HK-2 (cell line): ENCODE results near the gene DDX53.

ENCODE experiments used
- DNase-seq: peaks from one replicate; pipeline ENCODE4 v3.0.0-alpha.2; 2018; ENCODE audit not compliant: unreplicated experiment

DDX53 gene

GRCh38 chrX:22999696-23000223 is at the start of gene DDX53:
Gene DDX53 (plus strand): TSS chrX:22999960. CDS start chrX:23000058, 98 bp downstream.
- no peak for DNase-seq

DNA sequence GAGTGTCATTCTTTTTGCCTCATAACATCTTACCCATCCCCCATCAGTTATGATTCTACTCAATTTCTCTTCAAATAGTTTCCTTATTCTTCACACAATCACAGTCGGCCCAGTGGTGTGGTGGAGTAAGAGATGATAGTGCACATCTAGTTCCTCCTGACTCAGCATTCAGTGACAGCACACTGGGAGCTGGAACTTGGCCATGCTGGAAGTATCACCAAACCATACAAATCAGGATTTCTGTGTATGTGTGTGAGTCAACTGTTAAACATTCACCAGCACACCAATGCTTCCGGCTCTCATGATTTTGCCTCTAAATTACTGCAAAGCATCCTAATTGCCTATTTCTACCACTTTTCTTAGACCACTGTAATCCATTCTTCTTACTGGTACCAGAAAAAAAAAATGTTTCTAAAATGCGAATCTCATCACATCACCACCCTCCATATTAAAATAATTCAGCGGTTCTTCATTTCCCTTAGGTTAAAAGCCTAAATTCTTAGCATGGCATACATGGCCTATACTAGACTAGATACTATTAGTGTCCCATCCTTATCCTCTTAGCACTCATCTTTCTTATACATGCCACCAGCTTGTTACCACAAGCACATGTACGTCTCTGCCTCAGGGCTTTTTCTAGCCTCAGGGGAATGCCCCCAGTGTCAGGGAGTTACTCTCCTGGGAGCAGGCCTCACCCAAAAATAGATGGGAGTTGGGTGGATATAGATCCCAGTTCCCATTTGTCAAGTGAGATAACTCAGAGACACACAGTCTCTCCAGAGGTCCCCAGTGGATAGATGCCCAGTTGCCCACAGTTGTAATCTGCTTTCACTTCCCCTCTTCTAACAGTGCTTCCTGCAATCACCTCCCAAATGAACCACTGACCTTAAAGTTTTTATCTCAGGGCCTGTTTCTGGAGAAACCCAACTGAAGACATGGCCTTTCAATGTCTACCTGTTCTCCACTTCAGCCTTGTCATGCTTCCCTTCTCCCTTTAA is 49.2 kb upstream of the DDX53 start:
- DNase-seq: peak; percentile 63

- peak; percentile 12 for DNase-seq
Observed at GRCh38 chrX:22952010-22952409, 47.8 kb upstream of the DDX53 start.

DNA sequence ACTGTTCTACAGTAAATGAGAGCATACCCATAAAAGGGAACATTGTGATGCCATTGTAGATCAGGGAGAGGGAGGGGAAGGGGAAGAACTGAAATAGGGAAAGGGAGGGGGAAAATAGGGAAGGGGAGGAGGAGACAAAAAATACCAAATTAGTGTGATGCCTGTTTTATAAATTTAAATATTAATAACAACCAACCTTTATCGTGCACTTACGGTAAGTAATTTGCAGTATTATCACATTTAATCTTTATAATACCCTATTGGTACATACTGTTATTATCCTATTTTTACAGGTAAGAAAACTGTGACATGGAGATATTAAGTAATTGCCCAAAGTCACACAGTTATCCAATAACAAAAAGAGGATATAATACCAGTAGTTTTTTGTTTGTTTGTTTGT is 41.5 kb upstream of the DDX53 start:
- DNase-seq: no peak

- DNase-seq: no peak
Observed at GRCh38 chrX:22959204-22959920, 40.4 kb upstream of the DDX53 start.

GRCh38 chrX:22963196-22963595 is 36.6 kb upstream of the DDX53 start:
- DNase-seq: no peak

- no peak for DNase-seq
Observed at GRCh38 chrX:22968494-22968893, 31.3 kb upstream of the DDX53 start.

DNA sequence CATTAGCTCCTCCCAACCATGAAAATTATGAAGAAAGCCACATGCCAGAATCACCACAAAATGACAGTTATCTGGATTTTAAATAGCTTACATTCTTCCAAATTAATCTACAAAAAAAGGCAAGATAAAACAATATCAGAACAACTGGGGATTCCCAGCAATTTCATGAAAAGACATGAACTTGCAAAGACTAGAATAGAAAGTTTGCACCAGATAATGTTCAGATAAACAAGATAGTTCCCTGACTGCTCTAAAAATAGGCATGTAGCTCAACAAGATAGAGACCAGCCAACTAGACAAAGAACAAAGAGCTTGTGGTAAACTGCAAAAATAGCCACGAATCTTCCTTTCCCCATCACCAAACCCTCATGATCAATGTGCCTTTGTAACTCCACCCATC is 30.3 kb upstream of the DDX53 start:
- no peak for DNase-seq

DNA sequence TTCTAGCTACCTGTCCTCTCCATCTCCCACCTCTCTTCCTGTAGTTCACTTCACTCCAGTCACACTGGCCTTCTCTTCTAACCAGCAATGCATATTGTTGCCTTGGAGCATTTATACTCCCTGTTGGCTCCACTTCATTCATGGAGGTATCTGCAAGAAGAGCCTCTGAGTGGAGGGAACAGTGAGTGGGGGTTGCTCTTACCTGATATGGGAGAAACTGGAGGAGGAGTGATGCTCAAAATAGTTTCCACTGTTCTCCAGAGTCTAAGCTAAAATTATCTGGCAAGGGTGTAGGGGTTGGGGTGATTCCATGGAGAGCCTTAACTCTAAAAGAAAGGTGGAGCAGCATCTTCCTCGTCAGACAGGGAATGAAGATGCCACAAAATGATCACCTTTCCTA is 28.9 kb upstream of the DDX53 start:
- DNase-seq: no peak

DNA sequence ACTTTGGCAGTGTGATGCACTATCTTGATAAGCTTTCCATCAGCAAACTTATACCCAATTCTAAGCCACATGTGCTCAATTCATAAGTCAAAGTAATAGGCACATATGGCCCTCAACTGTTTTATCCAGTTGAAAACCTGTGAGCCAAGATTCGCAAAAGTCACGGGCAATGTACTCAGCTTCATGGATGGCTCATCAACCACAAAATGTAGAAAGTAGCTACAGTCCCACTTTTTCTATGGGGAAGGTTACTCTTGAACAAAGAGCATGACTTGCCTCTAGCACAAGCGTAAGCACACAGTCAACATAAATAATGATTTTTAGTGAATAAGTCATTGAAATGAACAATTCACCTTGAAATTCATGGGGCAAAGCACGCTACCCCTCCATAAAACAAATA is 25.1 kb upstream of the DDX53 start:
- no peak for DNase-seq

DNA sequence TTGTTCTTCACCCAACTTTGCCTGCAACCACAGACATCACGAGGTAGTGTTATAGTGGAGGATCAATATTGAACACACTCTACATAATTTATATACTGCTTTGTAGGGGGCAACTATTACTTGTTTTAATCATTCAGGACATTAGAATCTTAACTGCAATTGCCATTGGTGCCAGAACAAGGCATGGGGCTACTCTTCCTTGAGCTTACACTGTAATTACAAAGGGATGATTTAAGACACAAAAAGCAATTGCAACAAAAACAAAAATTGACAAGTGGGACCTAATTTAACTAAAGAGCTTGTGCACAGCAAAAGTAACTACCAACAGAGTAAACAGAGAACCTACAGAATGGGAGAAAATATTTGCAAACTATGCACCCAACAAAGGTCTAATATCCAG is 24.0 kb upstream of the DDX53 start:
- no peak for DNase-seq

GRCh38 chrX:22985958-22986357 is 13.8 kb upstream of the DDX53 start:
- no peak for DNase-seq

DNA sequence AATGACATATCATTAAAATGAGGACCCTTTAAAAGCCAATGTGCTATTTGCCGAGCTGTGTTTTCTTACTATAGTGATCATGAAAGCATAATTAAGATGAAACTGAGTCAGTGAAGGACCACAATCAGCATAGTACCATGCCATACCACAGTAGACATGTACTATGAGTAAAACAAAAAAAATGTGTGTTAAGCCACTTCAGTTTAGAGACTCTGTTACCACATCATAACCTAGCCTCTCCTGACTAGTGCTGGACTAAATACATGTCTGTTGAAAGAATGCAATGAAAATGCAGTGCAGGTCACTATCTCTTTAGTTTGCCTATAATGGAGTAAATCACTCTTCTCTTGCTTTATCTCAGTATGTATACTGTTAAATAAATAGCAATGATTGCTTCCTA is 12.3 kb upstream of the DDX53 start:
- no peak for DNase-seq

GRCh38 chrX:23003116-23003515 is 3.4 kb downstream of the DDX53 start:
- DNase-seq: no peak

DNA sequence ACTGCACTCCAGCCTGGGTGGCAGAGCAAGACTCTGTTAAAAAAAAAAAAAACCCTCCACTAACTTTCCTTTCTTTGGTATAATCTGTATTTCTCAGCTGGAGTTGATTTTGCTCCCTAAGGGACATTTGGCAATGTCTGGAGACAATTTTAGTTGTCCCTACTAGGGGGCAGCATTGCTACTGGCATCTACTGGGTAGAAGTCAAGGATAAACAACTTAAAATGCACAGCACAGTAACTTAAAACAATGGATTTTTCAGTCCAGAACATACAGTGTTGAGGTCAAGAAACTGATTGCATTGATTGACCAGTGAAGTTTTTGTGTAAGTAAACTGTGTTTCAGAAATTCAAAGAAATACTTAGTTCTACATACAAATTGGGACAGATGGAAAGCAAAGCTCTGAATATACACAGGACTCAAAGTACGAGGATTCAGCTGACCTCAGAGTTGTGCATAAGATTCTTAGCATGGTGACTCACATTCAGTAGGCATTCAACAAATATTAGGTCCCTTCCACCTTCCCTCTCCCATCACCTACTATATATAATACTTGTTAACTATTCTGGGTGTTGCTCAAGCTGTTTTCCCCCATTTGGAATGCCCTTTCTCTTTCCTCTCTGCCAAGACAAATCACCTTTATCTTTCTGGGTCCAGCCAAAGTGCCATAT is 8.8 kb downstream of the DDX53 start:
- no peak for DNase-seq

- no peak for DNase-seq
Observed at GRCh38 chrX:23012162-23012561, 12.4 kb downstream of the DDX53 start.

DNA sequence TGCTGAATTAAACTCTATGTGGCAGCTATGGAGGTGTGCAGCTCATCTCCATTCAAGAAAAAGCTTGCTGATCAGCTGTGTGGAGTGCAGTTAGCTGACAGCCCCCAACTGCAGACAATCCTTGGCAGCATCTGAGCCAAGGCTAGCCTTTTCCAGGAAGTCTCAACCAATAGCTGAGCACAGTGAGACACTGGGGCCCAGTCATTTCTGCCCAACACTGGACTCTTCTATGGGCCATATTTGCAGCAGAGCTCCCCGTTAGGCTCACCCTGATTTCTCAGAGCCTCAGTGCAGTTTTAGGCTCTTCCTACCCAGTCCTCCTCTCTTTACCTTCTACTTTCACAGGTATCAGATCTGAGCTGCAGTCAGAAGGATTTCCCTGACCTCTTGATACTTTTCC is 12.9 kb downstream of the DDX53 start:
- no peak for DNase-seq

GRCh38 chrX:23013366-23013765 is 13.6 kb downstream of the DDX53 start:
- DNase-seq: no peak

GRCh38 chrX:23031600-23031999 is 31.8 kb downstream of the DDX53 start:
- DNase-seq: no peak

DNA sequence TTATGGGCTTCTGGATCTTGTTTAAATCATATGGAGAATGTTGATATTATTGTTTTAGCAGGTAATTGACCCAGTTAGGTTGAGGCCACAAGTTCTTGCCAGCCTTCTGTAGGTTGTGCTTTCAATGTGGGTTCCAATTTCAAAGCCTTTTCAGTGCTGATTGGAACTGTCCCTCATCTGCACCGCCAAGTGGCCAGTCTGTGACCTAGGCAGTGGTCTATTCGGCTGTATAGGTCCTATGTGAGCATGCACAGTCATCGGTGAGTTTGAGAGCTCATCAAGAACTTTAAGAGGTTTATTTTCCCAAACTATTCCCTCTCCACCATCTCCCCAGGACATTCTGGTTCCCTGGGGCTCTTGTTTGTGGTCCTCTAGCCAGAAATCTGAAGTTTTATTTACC is 35.7 kb downstream of the DDX53 start:
- no peak for DNase-seq

- no peak for DNase-seq
Observed at GRCh38 chrX:23046443-23046842, 46.7 kb downstream of the DDX53 start.
